Right forelimb (tissue), 1 donor: ENCODE measurements around the gene TMEM273.
"Not testable (repeated sequence)": the region's sequence is repeated elsewhere in the genome, so short reads cannot be mapped to it uniquely, and the experiment has no call there.

ENCODE experiments used
- DNase-seq: peaks from one replicate; pipeline ENCODE4 v3.0.0-alpha.2; 2018

The TMEM273 gene

DNA sequence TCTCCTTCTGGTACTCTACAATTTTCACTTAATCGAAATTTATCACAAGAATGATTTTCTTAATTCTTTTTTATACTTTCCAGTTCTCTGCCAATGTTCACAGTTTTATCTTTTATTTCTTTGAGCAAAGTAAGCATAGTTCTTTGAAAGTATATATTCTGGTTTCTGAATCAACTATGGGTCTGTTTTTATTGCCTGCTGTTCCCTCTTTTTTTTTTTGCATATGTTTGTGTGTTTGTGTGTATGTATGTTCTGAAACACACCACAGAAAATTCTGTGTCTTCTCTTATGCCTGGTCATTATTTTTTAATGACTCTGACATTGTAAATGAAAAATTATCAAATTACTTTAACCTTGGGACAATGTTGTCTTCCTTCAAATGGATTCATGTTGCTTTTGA lies 15.9 kb upstream of the TMEM273 start:
- DNase-seq, result no peak

DNA sequence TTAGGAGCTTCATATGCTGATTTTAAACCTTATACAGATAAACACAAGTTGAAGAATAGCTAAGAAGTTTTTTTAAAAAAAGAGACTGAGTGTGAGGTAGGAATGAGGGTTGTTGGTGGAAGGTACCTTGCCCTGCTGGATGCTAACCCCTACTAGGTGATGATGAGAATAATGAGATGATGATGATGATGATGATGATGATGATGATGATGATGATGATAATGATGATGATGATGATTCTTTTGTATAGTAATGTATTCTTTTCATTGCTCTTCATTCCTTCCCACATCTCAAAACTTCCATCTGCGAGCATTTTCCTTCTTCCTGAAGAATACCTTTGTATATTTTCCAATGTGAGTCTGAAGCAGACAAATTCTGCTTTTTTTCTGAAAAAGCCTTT lies 14.1 kb upstream of the TMEM273 start:
- DNase-seq, result no peak

DNA sequence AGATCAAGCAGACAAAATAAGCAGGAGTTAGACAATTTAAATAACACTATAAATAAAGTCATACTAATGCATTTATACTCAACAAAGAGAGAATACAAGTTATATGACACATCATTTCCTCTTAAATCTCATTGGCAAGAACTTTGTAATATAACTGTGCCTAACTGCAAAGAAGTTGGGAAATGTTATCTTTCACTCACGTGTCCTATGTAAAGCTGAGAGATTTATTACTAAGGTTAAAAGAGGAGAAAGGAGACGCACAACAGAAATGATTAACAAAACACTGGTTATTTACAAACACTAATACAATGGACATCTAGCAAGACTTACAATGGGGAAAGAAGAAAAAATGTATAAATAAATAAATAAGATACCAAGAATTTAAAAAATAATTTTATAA lies 12.7 kb upstream of the TMEM273 start:
- DNase-seq, result no peak

DNA sequence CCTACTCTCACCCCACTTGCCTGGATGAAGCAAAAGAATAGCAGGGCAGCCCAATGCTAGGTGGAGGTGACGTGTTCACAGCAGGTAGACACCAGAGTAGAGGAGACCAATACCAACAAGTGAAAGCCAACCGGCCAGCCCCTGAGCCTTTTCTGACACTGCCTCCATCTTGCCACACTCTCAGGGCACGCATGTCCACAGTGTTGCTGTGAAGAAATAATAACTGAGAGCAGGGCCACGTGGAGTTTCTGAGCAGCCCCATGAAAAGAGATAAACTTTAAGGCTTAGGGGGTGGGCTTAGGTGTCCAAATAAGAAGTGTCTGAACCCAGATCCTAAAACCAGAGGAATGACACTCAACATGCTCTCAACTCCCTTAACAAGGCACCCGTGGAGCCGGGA lies 9.0 kb upstream of the TMEM273 start:
- no peak for DNase-seq

DNA sequence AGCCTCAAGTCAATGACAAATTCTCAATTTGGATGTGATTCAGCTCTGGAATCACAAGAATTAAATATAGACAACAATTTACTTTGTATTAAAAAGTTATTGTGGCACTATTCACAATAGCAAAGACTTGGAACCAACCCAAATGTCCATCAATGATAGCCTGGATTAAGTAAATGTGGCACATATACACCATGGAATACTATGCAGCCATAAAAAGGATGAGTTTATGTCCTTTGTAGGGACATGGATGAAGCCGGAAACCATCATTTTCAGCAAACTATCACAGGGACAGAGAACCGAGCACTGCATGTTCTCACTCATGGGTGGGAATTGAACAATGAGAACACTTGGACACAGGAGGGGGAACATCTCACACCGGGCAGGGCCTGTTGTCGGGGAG lies 7.7 kb upstream of the TMEM273 start:
- DNase-seq, result not testable (repeated sequence)

DNA sequence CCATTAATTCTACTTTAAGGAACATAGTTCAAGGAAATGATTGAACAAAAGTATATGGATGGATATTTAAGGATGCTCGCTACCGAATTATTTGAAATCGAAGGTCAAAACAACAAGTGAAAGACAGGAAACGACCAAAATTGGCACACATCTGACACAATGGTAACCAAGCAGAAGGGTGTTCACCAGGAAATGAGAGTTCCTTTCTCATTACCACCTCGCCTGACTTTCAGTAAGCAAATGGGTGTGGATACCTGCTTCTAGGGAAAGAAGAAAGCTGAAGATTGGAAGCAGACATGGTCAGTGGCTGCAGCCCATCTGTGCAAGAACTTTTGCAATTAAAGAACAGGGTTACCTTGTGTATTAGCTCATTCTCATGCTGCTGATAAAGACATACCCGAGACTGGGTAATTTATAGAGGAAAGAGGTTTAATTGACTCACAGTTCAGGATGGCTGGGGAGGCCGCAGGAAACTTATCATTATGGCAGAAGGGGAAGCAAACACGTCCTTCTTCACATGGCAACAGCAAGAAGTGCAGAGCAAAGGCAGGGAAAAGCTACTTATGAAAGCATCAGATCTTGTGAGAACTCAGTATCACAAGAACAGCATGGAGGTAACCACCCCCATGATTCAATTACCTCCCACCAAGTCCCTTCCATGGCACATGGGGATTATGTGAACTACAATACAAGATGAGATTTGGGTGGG lies 6.2 kb upstream of the TMEM273 start:
- no peak for DNase-seq

DNA sequence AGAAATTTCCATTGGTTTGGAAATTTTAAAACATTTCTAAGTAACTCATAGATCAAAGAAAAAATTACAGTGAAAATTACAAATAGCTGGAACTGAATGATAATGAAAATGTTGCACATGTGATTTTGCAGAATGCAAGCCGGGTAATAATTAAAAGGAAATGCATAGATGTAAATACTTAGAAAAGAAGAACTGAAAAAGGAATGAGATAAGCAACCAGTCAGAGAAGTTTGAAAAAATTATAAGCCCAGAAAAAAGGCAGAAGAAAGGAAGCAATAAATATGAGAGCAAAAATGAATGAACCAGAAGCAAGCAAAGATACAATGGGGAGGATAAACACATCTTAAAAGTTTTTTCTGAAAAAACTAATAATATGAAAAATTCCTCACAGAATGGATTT lies 3.2 kb upstream of the TMEM273 start:
- no peak for DNase-seq

DNA sequence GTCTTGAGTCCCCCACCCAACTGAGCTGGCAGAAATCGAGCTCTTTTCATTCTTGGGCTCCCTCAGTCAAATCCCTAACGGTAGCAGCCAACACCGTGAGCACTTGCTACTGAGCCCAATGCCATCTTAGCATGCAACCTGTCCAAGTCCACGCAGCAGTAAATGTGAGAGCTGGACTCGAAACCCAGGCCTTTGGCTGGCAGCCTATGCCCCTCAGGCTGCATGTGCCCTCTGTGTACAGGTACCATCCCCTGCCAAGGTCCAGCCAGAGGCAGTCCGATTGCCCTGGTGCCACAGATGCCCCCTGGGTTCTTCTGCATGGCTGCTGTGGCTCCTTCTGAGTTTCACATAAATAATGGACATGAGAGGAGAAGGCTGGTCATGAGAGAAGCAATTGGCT lies 1.2 kb upstream of the TMEM273 start:
- no peak for DNase-seq

DNA sequence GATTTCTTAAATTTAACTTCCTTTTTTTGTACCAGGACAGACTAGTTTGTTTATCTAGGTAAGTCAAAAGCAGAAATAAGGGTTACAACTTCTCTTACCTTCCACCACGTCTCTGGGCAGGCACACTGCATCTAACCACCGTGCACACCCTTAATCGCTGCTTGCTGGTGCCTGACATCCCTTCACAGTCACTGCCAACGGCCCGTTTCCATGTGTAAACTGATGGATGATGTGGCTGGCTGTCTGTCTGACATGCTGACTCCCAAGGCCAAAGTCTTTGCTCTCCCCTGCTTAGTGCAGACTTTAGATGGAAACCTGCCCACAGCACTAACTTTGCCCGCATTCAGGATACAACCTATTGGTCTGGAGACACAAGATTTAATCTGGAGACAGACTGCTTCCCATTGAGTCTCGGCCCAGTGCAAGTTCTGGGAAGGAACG lies 1.1 kb downstream of the TMEM273 start:
- no peak for DNase-seq

DNA sequence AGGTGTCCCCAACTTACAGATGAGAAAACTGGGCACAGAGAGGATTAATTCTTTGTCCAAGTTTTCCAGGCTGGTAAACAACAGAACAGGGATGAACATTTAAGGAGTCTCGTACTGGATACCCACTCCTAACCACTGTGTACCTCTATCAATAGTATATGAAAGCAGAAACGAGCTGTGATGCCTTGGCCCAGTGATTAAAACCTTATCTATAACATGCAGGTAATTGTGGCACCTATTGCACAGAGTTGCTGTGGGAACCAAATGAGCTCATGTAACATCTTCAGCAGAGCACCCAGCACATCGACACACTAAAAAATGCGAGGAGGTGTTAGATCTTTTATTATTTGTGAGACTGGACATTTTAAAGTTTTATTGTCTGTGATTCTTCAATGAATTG lies 1.6 kb downstream of the TMEM273 start:
- no peak for DNase-seq

DNA sequence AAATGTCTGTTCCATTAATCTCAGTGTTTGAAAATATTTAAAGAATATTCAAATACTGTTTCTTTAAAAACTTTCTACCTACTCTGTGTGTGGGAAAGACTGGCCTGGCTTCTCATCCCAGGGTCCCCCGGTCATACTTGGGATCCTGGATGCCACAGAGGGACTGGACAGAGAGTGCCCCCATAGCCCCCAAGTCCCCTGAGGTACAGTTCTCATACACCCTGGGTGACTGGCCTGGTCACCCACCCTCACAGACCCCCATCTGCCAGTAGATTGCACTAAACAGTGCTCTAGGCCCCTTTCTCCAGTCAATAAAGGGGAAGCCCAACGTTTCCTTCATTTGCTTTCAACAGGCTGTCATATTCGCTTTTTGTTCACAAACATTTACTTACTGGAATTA lies 3.0 kb downstream of the TMEM273 start:
- DNase-seq, result no peak

DNA sequence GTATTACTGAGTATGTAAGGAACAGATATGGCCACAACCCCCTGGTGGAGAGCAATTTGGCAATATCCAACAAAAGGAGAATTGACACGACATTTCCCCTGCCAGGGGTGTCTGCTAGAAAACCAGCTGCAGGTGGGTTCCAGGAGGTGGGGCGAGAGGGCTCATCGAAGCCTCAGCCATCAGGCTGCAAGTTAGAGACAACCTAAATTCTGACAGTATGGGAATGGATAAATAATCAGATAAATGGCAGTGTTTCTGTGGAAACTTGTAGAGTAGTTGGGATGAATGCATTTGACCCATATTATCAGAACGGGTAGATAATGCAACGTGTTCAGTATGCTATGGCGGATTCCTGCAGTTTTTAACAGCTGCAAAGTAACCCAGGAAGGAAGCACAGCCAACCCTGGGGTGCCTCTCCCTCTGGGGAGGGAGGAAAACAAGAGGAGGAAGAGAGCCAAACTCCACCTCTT lies 3.5 kb downstream of the TMEM273 start:
- no peak for DNase-seq

DNA sequence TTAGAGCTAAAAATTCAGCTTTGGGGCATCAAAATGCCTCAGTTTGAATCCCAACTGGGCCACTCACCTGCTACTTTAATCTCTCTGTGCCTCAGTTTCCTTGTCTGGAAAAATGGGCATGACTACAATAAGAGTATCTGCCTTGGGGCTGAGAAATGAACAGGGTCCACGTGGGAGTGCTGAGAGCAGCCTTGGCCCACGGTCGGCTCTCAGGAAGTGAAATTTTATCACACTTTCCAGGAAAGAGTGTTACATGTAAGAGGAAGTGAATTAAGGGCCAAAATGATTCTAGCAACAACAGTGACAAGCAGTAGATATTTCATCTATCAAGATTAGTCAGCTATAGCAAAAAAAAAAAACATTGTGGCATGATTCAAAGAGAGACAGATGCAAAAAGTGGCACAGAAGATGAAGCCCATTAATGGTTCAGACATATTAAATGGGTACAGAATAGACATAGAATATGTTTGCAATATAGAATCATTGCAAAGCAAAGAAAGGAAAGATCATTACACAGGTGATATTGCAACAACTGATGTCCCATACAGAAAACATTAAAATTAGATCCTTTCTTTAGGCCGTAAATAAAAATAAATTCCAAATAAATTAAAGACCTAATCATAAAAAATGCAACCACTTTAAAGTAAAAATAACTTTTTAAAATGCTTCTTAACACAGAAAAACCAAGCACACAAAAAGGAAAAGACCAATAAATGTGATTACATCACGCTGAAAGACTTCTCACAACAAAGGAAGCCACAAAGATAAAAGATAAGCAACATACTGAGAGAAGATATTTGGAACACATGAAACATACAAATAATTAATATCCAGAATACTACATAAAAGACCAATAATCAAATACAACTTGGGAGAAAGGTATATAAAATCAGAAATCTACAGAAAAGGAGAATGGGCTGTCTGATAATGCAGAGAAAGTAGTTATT lies 4.3 kb downstream of the TMEM273 start:
- DNase-seq, result no peak

DNA sequence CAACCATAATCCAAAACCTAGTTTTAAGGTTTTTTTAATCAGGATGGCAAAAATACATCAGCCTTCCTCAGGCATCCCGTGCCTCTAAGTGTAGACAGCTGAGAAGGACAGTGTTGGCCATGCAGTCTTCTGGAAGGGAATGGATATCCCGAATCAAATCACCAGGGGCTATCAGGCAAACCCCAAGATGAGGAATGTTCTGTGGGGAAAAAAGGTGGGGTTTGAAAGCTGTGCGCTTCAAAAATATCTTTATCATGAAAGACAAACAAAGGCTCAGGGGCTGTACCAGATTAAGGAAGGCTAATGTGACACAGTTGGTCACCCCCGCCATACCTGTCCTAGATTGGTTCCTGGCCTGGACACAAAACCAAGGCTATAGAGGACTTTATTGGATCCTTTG lies 5.4 kb downstream of the TMEM273 start:
- no peak for DNase-seq

DNA sequence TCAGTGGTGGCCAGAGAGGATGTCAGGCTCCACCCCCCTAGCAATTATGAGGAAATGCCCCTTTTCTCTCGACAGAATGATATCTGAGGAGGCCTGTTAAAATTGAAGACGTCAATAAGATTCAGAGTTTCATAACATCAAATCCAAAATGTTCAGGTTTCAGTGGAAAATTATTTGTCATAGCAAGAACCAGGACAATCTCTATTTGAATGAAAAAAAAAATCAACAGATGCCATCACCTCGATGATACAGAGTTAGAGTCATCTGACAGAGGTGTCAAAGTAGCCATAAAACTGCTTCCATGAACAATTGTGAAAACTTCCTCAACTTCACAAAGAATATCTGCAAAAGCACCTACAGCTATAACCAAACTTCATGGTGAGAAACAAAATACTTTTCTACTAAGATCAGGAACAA lies 7.7 kb downstream of the TMEM273 start:
- DNase-seq, result no peak

DNA sequence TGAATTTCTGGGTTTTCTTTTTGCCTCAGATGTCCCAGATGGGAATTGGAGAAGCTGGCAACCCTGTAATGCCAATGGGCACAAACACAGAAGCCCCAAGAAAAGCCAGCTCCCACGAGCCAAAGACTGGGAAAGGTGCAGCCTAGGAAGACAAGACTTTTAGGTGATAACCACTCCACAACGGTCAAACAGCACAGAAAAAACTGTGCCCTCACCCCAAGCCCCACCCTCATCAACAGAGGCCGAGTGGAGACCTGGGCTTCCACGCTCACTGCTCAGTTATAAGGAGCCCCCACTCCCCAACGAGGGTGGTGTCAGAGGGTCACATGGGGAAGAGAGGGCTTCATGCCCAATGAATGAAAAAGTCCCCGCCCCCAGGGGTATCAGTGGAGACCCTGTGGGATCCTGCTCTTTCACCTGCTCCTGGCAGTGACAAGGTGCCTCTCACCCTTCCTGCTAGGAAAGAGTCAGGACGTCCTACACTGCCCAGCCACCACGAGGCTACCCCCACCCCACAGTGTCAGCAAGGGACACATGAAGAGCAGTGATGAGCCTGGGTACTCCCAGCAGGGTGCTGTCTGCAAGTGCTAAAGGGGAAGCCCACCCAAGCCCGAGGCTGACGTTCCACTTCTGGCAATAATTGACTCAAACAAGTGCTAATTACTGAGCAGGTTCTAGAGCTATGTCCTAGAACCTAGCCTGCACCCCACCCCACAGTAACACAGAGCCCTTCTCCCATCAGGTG lies 8.3 kb downstream of the TMEM273 start:
- peak; percentile 13 for DNase-seq

DNA sequence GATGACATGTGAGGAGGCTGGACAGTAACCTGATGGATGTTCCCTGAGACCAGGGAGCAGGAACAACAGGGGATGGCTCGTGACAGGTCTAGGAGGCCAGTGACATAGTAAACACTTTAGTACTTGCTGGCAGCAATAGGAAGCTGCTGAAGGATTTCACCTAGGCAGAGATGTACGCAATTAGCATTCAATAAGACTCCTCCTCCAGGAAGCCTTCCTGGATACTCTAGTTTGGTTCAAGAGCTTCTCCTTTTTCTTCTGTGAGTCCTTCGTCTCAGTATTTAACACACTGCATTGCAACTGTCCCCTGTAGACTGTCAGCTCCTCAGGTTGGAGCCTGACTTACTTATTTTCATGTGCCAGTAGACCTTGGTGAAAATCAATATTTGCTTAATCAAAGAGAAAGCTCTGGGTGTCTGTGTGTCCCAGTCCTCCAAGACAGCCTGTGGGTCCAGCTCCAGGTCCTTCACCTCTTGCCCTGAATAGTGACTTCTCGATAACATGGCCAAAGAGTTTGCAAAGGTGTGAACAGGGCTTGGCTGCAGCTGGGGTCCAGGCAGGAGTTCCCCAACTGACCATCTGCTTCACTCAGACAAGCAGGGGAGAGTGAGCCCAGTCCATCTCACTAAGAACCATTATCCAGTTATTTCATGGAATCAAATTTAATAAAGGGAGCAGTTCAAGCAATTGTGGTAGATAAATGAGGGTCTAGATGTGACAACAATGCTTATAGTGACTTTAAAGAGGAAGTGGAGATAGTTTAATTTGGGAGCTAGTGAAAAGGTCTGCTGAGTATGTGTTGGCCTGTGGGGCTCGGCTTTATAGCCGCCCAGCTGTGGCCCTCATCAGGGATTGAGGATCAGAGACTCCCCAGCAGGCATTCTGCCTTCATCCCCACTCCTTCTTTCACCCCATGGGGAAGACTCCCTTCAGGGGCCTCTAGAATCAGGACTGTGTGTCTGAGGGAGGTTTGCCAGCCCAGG lies 9.4 kb downstream of the TMEM273 start:
- peak; percentile 18 for DNase-seq

DNA sequence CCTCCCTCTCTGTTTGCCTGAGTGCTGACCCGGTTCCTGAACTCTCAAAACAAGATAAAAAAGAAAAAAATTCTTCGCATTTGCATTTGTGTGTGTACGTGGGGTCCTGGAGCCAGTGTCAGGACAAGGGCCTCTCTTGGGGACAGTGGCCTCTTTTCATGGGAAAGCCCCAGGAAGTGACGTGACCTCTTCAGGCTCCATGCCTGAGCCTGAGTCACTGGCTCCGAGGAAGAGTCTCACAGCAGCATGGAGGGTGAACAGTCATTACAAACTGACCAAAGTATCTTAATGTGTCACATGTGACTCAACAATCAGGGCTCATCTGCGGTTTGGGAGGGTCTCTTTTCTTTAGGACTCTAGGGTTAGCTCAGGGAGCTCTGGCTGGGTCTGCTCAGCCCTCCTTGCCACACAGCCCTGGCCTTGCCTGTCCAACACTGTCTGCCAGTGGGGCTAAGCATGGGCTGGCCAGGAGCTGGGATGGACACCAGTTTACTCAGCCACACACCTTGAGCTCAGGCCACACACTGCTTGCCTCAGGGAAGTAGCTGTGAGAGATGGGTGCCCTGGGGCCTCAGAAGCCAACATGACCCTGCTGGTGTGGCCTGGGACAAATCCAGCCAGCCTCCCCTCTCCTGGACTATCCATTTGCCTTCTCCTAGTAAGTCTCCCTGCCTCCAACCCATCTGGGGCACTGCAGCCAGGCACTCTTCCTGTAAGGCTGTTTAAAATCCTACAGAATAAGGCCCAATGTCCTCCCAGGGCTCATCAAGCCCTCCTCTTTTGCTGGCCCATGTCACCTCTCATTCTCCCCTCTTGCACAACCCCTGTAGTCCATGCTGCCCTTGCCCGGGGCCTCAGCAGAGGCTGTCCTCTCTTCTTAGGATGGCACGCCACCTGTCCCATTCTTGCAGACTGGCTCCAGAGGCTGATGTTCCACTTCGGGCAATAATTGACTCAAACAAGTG lies 10.5 kb downstream of the TMEM273 start:
- DNase-seq, result peak; percentile 44

DNA sequence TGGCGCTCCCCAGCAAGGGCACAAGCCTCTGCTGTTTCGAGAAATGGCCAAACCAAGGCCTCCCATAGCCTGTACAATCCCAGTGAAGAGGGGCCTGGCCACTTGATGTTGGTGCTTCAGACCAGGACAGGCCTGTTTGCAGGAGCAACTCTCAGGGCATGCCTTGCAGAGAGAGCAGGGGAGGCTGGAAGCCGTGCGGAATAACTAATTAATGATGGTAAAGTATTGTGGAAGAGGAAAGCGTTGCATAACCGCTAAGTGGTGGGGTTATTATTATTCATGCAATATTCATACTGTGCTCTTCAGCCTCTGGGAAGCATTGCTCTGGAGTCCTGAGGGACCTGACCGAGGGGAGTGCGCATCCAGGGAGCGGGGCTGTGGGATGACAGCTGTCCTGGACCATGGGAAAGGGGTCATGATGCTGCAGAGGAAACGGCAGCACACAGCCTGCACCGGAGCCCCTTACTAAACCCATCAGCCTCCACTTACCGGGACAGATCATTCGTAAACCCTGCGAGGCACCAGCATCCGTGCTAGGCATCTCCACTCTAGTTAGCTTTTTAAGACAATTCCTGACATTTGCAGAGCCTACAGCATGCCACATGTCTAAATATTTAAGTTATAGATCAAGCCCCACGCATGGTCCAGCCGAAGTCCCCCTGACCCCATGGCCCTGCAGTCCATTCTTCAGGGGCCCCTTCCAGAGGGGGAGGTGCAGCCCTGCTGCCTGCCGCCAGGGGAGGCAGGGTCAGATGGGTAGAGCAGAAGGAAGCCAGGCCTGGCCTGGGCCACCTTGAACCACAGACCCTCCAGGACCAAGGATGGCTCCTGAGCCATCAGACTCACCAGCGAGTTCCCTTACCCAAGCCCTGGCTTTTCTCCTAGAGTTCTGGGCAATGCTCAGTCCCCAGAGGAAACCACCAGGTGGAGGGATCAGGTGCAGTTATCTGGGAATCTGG lies 11.6 kb downstream of the TMEM273 start:
- peak; percentile 13 for DNase-seq
